Astrocyte (in vitro differentiated cells and primary cell): ENCODE data around the gene SNPH. TPM values are rescaled to one million over a fixed set of nuclear protein-coding genes. Genes with fewer than 3 reads are reported as not detected.

Experiments
- DNase-seq: peaks from one replicate; pipeline ENCODE4 v3.0.0-alpha.2; 2010; ENCODE audit warnings: low read depth
- FAIRE-seq: peaks from 2 replicates; lab custom pipeline; 2011; peaks lifted over from hg19 to GRCh38; lab: Jason Lieb, UNC
- H2AFZ ChIP-seq: 2 replicates; pipeline ENCODE4 v1.6.0; 2012; ENCODE audit warnings: low read depth, low read length, inconsistent platforms
- H3K27ac ChIP-seq: 2 replicates; pipeline ENCODE4 v1.5.1; 2011; ENCODE audit warnings: low read depth, low read length, inconsistent platforms
- H3K27me3 ChIP-seq: 2 replicates; pipeline ENCODE4 v1.6.0; 2011; ENCODE audit warnings: low read length, inconsistent platforms; ENCODE audit not compliant: insufficient read depth
- H3K36me3 ChIP-seq: 2 replicates; pipeline ENCODE4 v1.5.1; 2011; ENCODE audit warnings: low read length, inconsistent platforms; ENCODE audit not compliant: insufficient read depth
- H3K4me1 ChIP-seq: 2 replicates; pipeline ENCODE4 v1.5.1; 2011; ENCODE audit warnings: low read length, inconsistent platforms; ENCODE audit not compliant: insufficient read depth
- H3K4me2 ChIP-seq: 2 replicates; pipeline ENCODE4 v1.6.0; 2012; ENCODE audit warnings: low read length, inconsistent platforms
- H3K4me3 ChIP-seq: 2 replicates; pipeline ENCODE4 v1.5.1; 2011; ENCODE audit warnings: low read depth, mild to moderate bottlenecking, low read length, inconsistent platforms; ENCODE audit not compliant: insufficient read depth
- H3K79me2 ChIP-seq: 2 replicates; pipeline ENCODE4 v1.6.0; 2012; ENCODE audit warnings: mild to moderate bottlenecking, low read length, inconsistent platforms; ENCODE audit not compliant: insufficient read depth
- H3K9ac ChIP-seq: 2 replicates; pipeline ENCODE4 v1.6.0; 2012; ENCODE audit warnings: mild to moderate bottlenecking, low read length, inconsistent platforms
- H3K9me3 ChIP-seq: 2 replicates; pipeline ENCODE4 v1.5.1; 2012; ENCODE audit warnings: low read depth, mild to moderate bottlenecking, low read length, inconsistent platforms; ENCODE audit not compliant: insufficient read depth
- H4K20me1 ChIP-seq: 2 replicates; pipeline ENCODE4 v1.6.0; 2012; ENCODE audit warnings: low read length, inconsistent platforms; ENCODE audit not compliant: insufficient read depth
- H3K27ac Mint-ChIP-seq: one replicate; pipeline ENCODE4 v1.8.0; 2021; ENCODE audit warnings: mild to moderate bottlenecking, mixed read lengths; ENCODE audit not compliant: unreplicated experiment
- H3K27me3 Mint-ChIP-seq: one replicate; pipeline ENCODE4 v1.8.0; 2021; ENCODE audit warnings: low read depth, mixed read lengths; ENCODE audit not compliant: unreplicated experiment
- H3K36me3 Mint-ChIP-seq: one replicate; pipeline ENCODE4 v1.8.0; 2021; ENCODE audit warnings: low read depth, mixed read lengths; ENCODE audit not compliant: unreplicated experiment
- H3K4me1 Mint-ChIP-seq: one replicate; pipeline ENCODE4 v1.8.0; 2021; ENCODE audit warnings: low read depth, mixed read lengths; ENCODE audit not compliant: unreplicated experiment
- H3K4me3 Mint-ChIP-seq: one replicate; pipeline ENCODE4 v1.8.0; 2021; ENCODE audit warnings: mild to moderate bottlenecking, moderate library complexity, mixed read lengths; ENCODE audit not compliant: unreplicated experiment
- H3K9me3 Mint-ChIP-seq: one replicate; pipeline ENCODE4 v1.8.0; 2021; ENCODE audit warnings: mild to moderate bottlenecking, mixed read lengths; ENCODE audit not compliant: unreplicated experiment
- EZH2 ChIP-seq: IDR thresholded peaks from 2 replicates; pipeline ENCODE4 v1.6.1; 2012; ENCODE audit warnings: mild to moderate bottlenecking, low read length, inconsistent platforms; ENCODE audit not compliant: insufficient read depth
- total RNA-seq: library from RNA; stranded (reverse); gene quantifications from 2 replicates; pipeline ENCODE4 v1.2.1, GENCODE V29; 2021
- TF ChIP-seq, protein P1 (sequence below): IDR thresholded peaks from 2 replicates; pipeline ENCODE4 v1.5.1; 2011; ENCODE audit warnings: low read depth, mild to moderate bottlenecking, inconsistent platforms, low read length, moderate library complexity; ENCODE audit not compliant: insufficient read depth

SNPH gene
- total RNA-seq, 1 donor from 2014 or later = 7.9 TPM

DNA sequence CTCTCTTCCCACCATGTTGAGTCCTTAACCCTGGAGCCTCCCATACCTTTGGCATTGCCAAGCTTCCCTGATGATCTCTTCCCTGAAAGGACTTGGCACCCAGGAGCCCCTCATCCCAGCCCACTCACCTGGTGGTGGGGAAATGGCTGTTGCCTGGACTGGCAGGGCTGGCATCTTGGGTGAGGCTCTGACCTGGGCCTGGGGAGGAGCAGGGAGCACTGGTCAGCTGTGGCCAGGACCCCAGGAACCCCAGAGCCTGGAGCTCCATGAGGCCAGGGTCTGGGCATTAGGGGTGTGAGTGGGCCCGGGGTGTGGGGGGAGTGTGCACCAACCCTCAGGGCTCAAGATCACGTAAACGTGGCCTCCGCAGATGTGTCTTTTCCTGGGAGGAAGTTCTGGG is 53.4 kb downstream of the SNPH start:
- H3K27me3 ChIP-seq = no peaks in the 10 kb centered on the region
- H3K4me1 ChIP-seq = peaks cover 25% of the 10 kb centered on the region
- no peaks in the 10 kb centered on the region for H3K9me3 ChIP-seq
- Mint-ChIP-seq H3K4me3 (no peak overlapping the region), H3K27ac (no peak overlapping the region), H3K36me3 (no peaks in the 10 kb centered on the region), H3K4me1 (peaks cover 2% of the 10 kb centered on the region), H3K9me3 (no peaks in the 10 kb centered on the region), H3K27me3 (peaks cover 15% of the 10 kb centered on the region)
- FAIRE-seq (no peak), DNase-seq (no peak)
- H3K4me2 ChIP-seq = no peak overlapping the region
- H3K27ac ChIP-seq = no peak overlapping the region
- H4K20me1 ChIP-seq = no peaks in the 10 kb centered on the region
- H3K4me3 ChIP-seq = no peak overlapping the region
- TF ChIP-seq EZH2 = no peak
- TF ChIP-seq, protein P1, sequence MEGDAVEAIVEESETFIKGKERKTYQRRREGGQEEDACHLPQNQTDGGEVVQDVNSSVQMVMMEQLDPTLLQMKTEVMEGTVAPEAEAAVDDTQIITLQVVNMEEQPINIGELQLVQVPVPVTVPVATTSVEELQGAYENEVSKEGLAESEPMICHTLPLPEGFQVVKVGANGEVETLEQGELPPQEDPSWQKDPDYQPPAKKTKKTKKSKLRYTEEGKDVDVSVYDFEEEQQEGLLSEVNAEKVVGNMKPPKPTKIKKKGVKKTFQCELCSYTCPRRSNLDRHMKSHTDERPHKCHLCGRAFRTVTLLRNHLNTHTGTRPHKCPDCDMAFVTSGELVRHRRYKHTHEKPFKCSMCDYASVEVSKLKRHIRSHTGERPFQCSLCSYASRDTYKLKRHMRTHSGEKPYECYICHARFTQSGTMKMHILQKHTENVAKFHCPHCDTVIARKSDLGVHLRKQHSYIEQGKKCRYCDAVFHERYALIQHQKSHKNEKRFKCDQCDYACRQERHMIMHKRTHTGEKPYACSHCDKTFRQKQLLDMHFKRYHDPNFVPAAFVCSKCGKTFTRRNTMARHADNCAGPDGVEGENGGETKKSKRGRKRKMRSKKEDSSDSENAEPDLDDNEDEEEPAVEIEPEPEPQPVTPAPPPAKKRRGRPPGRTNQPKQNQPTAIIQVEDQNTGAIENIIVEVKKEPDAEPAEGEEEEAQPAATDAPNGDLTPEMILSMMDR = no peak
- no peaks in the 10 kb centered on the region for H3K36me3 ChIP-seq
- H3K9ac ChIP-seq = no peak overlapping the region
- H2AFZ ChIP-seq = no peak overlapping the region
- no peaks in the 10 kb centered on the region for H3K79me2 ChIP-seq

DNA sequence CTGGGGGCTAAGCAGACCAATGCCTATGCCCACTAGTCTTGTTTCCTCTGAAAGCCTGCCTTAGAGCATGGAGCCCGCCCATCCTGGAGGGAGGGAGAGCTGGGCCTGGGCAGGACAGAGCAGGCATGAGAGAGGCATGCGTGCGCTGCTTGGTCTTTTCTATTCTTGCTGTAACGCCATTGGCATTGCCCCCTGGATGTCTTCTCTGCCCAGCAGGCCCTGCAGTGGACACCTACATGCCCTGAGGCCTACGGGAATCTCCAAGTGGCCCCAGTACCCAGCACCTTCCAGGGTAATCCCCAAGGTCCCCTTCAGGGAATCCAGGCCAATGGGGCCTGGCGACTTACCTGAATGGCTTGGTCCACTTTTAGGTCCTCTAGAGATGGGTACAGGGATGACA is 53.9 kb downstream of the SNPH start:
- Histone ChIP-seq H3K9ac (no peak overlapping the region), H2AFZ (no peak overlapping the region), H3K27ac (no peak overlapping the region), H3K27me3 (no peaks in the 10 kb centered on the region), H3K9me3 (no peaks in the 10 kb centered on the region), H3K4me1 (peaks cover 31% of the 10 kb centered on the region), H3K79me2 (no peaks in the 10 kb centered on the region), H3K36me3 (no peaks in the 10 kb centered on the region), H3K4me3 (no peak overlapping the region), H4K20me1 (no peaks in the 10 kb centered on the region), H3K4me2 (no peak overlapping the region)
- H3K27ac Mint-ChIP-seq = no peak overlapping the region
- H3K4me1 Mint-ChIP-seq = peaks cover 2% of the 10 kb centered on the region
- no peak overlapping the region for H3K4me3 Mint-ChIP-seq
- no peaks in the 10 kb centered on the region for H3K9me3 Mint-ChIP-seq
- no peak for FAIRE-seq
- no peak for DNase-seq
- peaks cover 15% of the 10 kb centered on the region for H3K27me3 Mint-ChIP-seq
- no peaks in the 10 kb centered on the region for H3K36me3 Mint-ChIP-seq
- TF ChIP-seq, protein P1 = no peak
- TF ChIP-seq EZH2 = no peak

DNA sequence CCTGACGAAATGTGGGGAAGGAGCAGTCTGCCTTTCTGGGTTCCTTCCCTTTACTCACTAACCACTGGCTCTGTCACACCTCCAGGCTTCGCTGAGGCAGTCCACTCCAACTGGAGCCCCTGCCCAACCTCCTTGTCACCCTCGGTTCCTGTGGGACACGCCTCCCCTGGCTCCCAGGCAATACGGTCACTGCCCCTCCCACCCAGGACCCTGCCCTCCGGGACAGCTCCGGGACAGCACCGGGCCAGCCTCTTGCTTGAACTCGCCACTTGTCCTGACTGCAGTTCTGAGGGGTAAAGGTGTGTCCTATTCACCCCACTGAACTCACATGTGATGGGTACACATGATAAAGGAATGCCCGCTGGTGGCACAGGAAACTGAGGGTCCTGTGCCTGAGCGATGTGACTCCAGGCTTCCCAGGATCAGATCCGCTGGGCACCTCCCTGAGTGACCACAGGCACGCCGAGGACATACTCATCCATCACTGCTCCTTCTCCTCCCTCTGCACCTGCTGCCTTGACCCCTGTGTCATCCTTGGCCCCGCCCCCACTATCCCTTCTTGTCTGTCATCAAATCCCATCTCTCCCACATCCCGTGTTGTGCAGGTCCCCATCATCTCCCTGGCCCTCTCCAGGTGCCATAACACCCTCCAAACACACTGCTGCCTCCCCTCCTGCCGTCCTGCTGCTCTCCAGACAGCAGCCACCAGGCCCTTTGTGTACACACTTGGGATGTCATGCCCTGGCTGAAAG is 55.0 kb downstream of the SNPH start:
- FAIRE-seq (no peak), DNase-seq (no peak)
- Histone ChIP-seq H3K4me3 (no peak overlapping the region), H3K9me3 (no peaks in the 10 kb centered on the region), H3K36me3 (no peaks in the 10 kb centered on the region), H2AFZ (no peak overlapping the region), H3K4me2 (no peak overlapping the region), H3K4me1 (peaks cover 34% of the 10 kb centered on the region), H3K9ac (no peak overlapping the region), H3K79me2 (peaks cover 9% of the 10 kb centered on the region), H3K27ac (no peak overlapping the region), H3K27me3 (no peaks in the 10 kb centered on the region), H4K20me1 (peaks cover 2% of the 10 kb centered on the region)
- no peak for TF ChIP-seq EZH2
- TF ChIP-seq, protein P1 = no peak
- Mint-ChIP-seq H3K4me3 (peak overlapping the region; percentile 50), H3K9me3 (no peaks in the 10 kb centered on the region), H3K4me1 (peaks cover 2% of the 10 kb centered on the region), H3K27ac (no peak overlapping the region), H3K36me3 (no peaks in the 10 kb centered on the region), H3K27me3 (peaks cover 15% of the 10 kb centered on the region)
